Mesendoderm (in vitro differentiated cells): ENCODE measurements around the gene C1orf185.
"Not testable (repeated sequence)": the region's sequence is repeated elsewhere in the genome, so short reads cannot be mapped to it uniquely, and the experiment has no call there.

Source experiments
- DNase-seq: peaks from one replicate; pipeline ENCODE4 v3.0.0; 2013
- H2AK5ac ChIP-seq: 2 replicates; pipeline ENCODE4 v1.6.1; 2013; ENCODE audit warnings: low read length, inconsistent platforms
- H2BK120ac ChIP-seq: 2 replicates; pipeline ENCODE4 v1.6.1; 2013; ENCODE audit warnings: low read depth, mild to moderate bottlenecking, low read length, moderate library complexity, mixed read lengths
- H2BK15ac ChIP-seq: replicated peaks from 2 replicates; pipeline ENCODE4 v1.6.1; 2013; ENCODE audit warnings: low read depth, mild to moderate bottlenecking, moderate library complexity
- H2BK5ac ChIP-seq: 2 replicates; pipeline ENCODE4 v1.6.1; 2013; ENCODE audit warnings: low read length, inconsistent platforms
- H3K18ac ChIP-seq: 2 replicates; pipeline ENCODE4 v1.6.1; 2013; ENCODE audit warnings: mild to moderate bottlenecking, low read length, mixed read lengths
- H3K23ac ChIP-seq: one replicate; pipeline ENCODE4 v1.6.1; 2013; ENCODE audit warnings: low read length
- H3K27ac ChIP-seq: 2 replicates; pipeline ENCODE4 v1.5.1; 2013; ENCODE audit warnings: low read depth, mild to moderate bottlenecking, inconsistent platforms, low read length, moderate library complexity
- H3K27me3 ChIP-seq: 2 replicates; pipeline ENCODE4 v1.6.1; 2013; ENCODE audit warnings: low read length, control low read depth, mild to moderate bottlenecking, inconsistent platforms; ENCODE audit not compliant: insufficient read depth, poor library complexity
- H3K36me3 ChIP-seq: 2 replicates; pipeline ENCODE4 v1.6.1; 2013; ENCODE audit warnings: low read length, inconsistent platforms; ENCODE audit not compliant: control insufficient read depth, insufficient read depth
- H3K4ac ChIP-seq: one replicate; pipeline ENCODE4 v1.6.1; 2013; ENCODE audit warnings: low read depth, mild to moderate bottlenecking, low read length, moderate library complexity
- H3K4me1 ChIP-seq: 2 replicates; pipeline ENCODE4 v1.6.1; 2013; ENCODE audit warnings: low read depth, low read length, inconsistent platforms; ENCODE audit not compliant: control insufficient read depth
- H3K4me2 ChIP-seq: 2 replicates; pipeline ENCODE4 v1.6.1; 2013; ENCODE audit warnings: low read length
- H3K4me3 ChIP-seq: 2 replicates; pipeline ENCODE4 v1.5.1; 2013; ENCODE audit warnings: mild to moderate bottlenecking, low read length
- H3K56ac ChIP-seq: one replicate; pipeline ENCODE4 v1.6.1; 2013; ENCODE audit warnings: low read length
- H3K79me1 ChIP-seq: 2 replicates; pipeline ENCODE4 v1.6.1; 2013; ENCODE audit warnings: low read length, inconsistent platforms
- H3K79me2 ChIP-seq: 2 replicates; pipeline ENCODE4 v1.6.1; 2013; ENCODE audit warnings: mild to moderate bottlenecking, low read length; ENCODE audit not compliant: control insufficient read depth, insufficient read depth
- H3K9ac ChIP-seq: 2 replicates; pipeline ENCODE4 v1.6.1; 2013; ENCODE audit warnings: low read length, inconsistent platforms
- H4K5ac ChIP-seq: one replicate; pipeline ENCODE4 v1.6.1; 2013; ENCODE audit warnings: low read length
- H4K8ac ChIP-seq: one replicate; pipeline ENCODE4 v1.6.1; 2013; ENCODE audit warnings: low read depth, mild to moderate bottlenecking, control low read depth, low read length, moderate library complexity
- WGBS: extraction: QIAGEN DNeasy Blood & Tissue Kit; methylation state at CpG from one replicate; pipeline ENCODE4 v1.1.7; 2013; ENCODE audit warnings: low lambda C conversion rate, missing lambda C conversion rate; ENCODE audit not compliant: insufficient coverage; ENCODE audit errors: extremely low coverage; 5-methylcytosine and 5-hydroxymethylcytosine counted together

Gene C1orf185

GRCh38 chr1:51162560-51162959 is 60.5 kb downstream of the C1orf185 start:
- H4K8ac ChIP-seq, H3K27me3 ChIP-seq, H3K4ac ChIP-seq, H2BK15ac ChIP-seq, H2BK5ac ChIP-seq, H3K36me3 ChIP-seq, H3K56ac ChIP-seq, H2AK5ac ChIP-seq, H3K79me2 ChIP-seq, H3K79me1 ChIP-seq, H3K4me3 ChIP-seq, H4K5ac ChIP-seq, H2BK120ac ChIP-seq, DNase-seq, H3K18ac ChIP-seq, H3K9ac ChIP-seq, H3K27ac ChIP-seq, H3K4me1 ChIP-seq, H3K4me2 ChIP-seq, H3K23ac ChIP-seq: not testable (repeated sequence)
- no CpG with 5 or more reads among the region's 5 CpGs for WGBS

GRCh38 chr1:51165540-51165939 is 63.5 kb downstream of the C1orf185 start:
- no peak overlapping the region for H2BK120ac ChIP-seq
- H3K4me1 ChIP-seq: no peaks in the 10 kb centered on the region
- no peak overlapping the region for H4K5ac ChIP-seq
- H3K79me2 ChIP-seq: no peaks in the 10 kb centered on the region
- no peak overlapping the region for H2AK5ac ChIP-seq
- no peak overlapping the region for H3K56ac ChIP-seq
- H4K8ac ChIP-seq: no peak overlapping the region
- H3K27me3 ChIP-seq: no peaks in the 10 kb centered on the region
- no peak overlapping the region for H3K23ac ChIP-seq
- H2BK5ac ChIP-seq: no peak overlapping the region
- no peak overlapping the region for H3K4ac ChIP-seq
- H3K4me3 ChIP-seq: no peak overlapping the region
- H3K27ac ChIP-seq: no peak overlapping the region
- no peak overlapping the region for H3K18ac ChIP-seq
- DNase-seq: no peak
- H3K79me1 ChIP-seq: no peaks in the 10 kb centered on the region
- no peak overlapping the region for H2BK15ac ChIP-seq
- no peaks in the 10 kb centered on the region for H3K36me3 ChIP-seq
- H3K9ac ChIP-seq: no peak overlapping the region
- H3K4me2 ChIP-seq: no peak overlapping the region

GRCh38 chr1:51168266-51168845 is 66.3 kb downstream of the C1orf185 start:
- H3K27ac ChIP-seq: no peak overlapping the region
- H2BK120ac ChIP-seq: no peak overlapping the region
- H4K8ac ChIP-seq: no peak overlapping the region
- DNase-seq: no peak
- no peak overlapping the region for H2BK5ac ChIP-seq
- H3K23ac ChIP-seq: no peak overlapping the region
- H3K36me3 ChIP-seq: no peaks in the 10 kb centered on the region
- H3K18ac ChIP-seq: no peak overlapping the region
- no peak overlapping the region for H3K4me2 ChIP-seq
- H2BK15ac ChIP-seq: no peak overlapping the region
- no peaks in the 10 kb centered on the region for H3K79me1 ChIP-seq
- H3K4ac ChIP-seq: no peak overlapping the region
- no peaks in the 10 kb centered on the region for H3K4me1 ChIP-seq
- no peak overlapping the region for H3K4me3 ChIP-seq
- H3K27me3 ChIP-seq: no peaks in the 10 kb centered on the region
- H2AK5ac ChIP-seq: no peak overlapping the region
- no CpG with 5 or more reads among the region's 1 CpG for WGBS
- H3K56ac ChIP-seq: no peak overlapping the region
- no peak overlapping the region for H3K9ac ChIP-seq
- H3K79me2 ChIP-seq: no peaks in the 10 kb centered on the region
- no peak overlapping the region for H4K5ac ChIP-seq

- Histone ChIP-seq H2BK5ac (no peak overlapping the region), H3K79me1 (no peaks in the 10 kb centered on the region), H3K18ac (no peak overlapping the region), H3K9ac (no peak overlapping the region), H4K8ac (no peak overlapping the region), H2BK120ac (no peak overlapping the region), H3K36me3 (no peaks in the 10 kb centered on the region), H3K4me1 (no peaks in the 10 kb centered on the region), H3K56ac (no peak overlapping the region), H2AK5ac (no peak overlapping the region), H4K5ac (no peak overlapping the region), H3K23ac (no peak overlapping the region), H2BK15ac (no peak overlapping the region), H3K4ac (no peak overlapping the region), H3K27ac (no peak overlapping the region), H3K4me2 (no peak overlapping the region), H3K79me2 (no peaks in the 10 kb centered on the region), H3K4me3 (no peak overlapping the region), H3K27me3 (no peaks in the 10 kb centered on the region)
- WGBS: no CpG with 5 or more reads among the region's 4 CpGs
- DNase-seq: no peak
Measured at GRCh38 chr1:51168936-51169335, 66.9 kb downstream of the C1orf185 start.

GRCh38 chr1:51170342-51170741 is 68.3 kb downstream of the C1orf185 start:
- no peak overlapping the region for H2BK15ac ChIP-seq
- WGBS: no CpG with 5 or more reads among the region's 1 CpG
- no peak overlapping the region for H2AK5ac ChIP-seq
- H3K9ac ChIP-seq: no peak overlapping the region
- H3K23ac ChIP-seq: no peak overlapping the region
- H3K4me2 ChIP-seq: no peak overlapping the region
- H3K79me2 ChIP-seq: no peaks in the 10 kb centered on the region
- H4K5ac ChIP-seq: no peak overlapping the region
- H2BK5ac ChIP-seq: no peak overlapping the region
- H3K79me1 ChIP-seq: no peaks in the 10 kb centered on the region
- no peak overlapping the region for H3K56ac ChIP-seq
- H3K27ac ChIP-seq: no peak overlapping the region
- no peak overlapping the region for H3K4me3 ChIP-seq
- no peak overlapping the region for H4K8ac ChIP-seq
- H3K4ac ChIP-seq: no peak overlapping the region
- H3K36me3 ChIP-seq: no peaks in the 10 kb centered on the region
- no peaks in the 10 kb centered on the region for H3K27me3 ChIP-seq
- H3K4me1 ChIP-seq: no peaks in the 10 kb centered on the region
- no peak overlapping the region for H3K18ac ChIP-seq
- no peak for DNase-seq
- H2BK120ac ChIP-seq: no peak overlapping the region

GRCh38 chr1:51172811-51173210 is 70.8 kb downstream of the C1orf185 start:
- no peak overlapping the region for H3K4ac ChIP-seq
- H2AK5ac ChIP-seq: no peak overlapping the region
- no peak overlapping the region for H3K18ac ChIP-seq
- H3K79me1 ChIP-seq: no peaks in the 10 kb centered on the region
- H2BK120ac ChIP-seq: no peak overlapping the region
- H3K27me3 ChIP-seq: no peaks in the 10 kb centered on the region
- no peak overlapping the region for H3K9ac ChIP-seq
- no peak overlapping the region for H3K56ac ChIP-seq
- no peak overlapping the region for H3K23ac ChIP-seq
- no CpG with 5 or more reads among the region's 3 CpGs for WGBS
- no peak overlapping the region for H4K8ac ChIP-seq
- H2BK15ac ChIP-seq: no peak overlapping the region
- DNase-seq: no peak
- H3K4me2 ChIP-seq: no peak overlapping the region
- H3K79me2 ChIP-seq: no peaks in the 10 kb centered on the region
- H3K27ac ChIP-seq: no peak overlapping the region
- no peaks in the 10 kb centered on the region for H3K4me1 ChIP-seq
- no peak overlapping the region for H2BK5ac ChIP-seq
- no peaks in the 10 kb centered on the region for H3K36me3 ChIP-seq
- H4K5ac ChIP-seq: no peak overlapping the region
- H3K4me3 ChIP-seq: no peak overlapping the region
